ENCODE data around the gene GALM.
A peak's percentile ranks its signal among the peaks of the same experiment; 100 is the strongest.

Gene GALM

GRCh38 chr2:38740851-38741731 lies 75.2 kb downstream of the GALM start:
- peak; percentile 58 to 71 for DNase-seq
- TF ChIP-seq GATA1 (IDR thresholded peaks at IDR 0.05; ENCODE audit: low read depth, low read length) (no peak), POLR2A (IDR thresholded peaks at IDR 0.05; ENCODE audit: low read length) (no peak)

GRCh38 chr2:38742797-38743559 lies 77.1 kb downstream of the GALM start:
- DNase-seq, result peak in 1 of 2 experiments; percentile 35
- TF ChIP-seq POLR2A (IDR thresholded peaks at IDR 0.05; ENCODE audit: low read length) (no peak), GATA1 (IDR thresholded peaks at IDR 0.05; ENCODE audit: low read depth, low read length) (no peak)

- no peak for DNase-seq
- TF ChIP-seq GATA1 (IDR thresholded peaks at IDR 0.05; ENCODE audit: low read depth, low read length), result no peak
- TF ChIP-seq POLR2A (IDR thresholded peaks at IDR 0.05; ENCODE audit: low read length), result no peak
Observed at GRCh38 chr2:38743672-38744398, 77.9 kb downstream of the GALM start.

DNA sequence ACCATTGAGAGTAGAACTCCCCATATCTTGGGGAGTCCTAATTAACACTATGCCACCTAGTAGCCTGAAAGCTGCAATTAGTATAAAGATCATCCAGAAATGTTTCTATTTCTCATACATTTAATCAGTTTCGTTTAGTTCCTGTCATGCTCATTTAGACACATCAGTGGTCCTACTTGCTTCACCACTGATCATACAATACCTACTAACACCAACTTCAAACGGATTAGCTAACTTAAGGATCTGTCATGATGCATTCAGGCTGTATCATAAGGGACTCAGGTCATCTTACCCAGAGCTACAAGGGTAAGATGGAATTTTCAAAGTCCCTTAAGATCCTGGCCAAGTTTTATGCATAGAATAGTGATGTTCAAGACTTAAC lies 78.5 kb downstream of the GALM start:
- DNase-seq, result no peak
- TF ChIP-seq GATA1 (IDR thresholded peaks at IDR 0.05; ENCODE audit: low read depth, low read length) (no peak), POLR2A (IDR thresholded peaks at IDR 0.05; ENCODE audit: low read length) (no peak)

GRCh38 chr2:38745267-38745666 lies 79.4 kb downstream of the GALM start:
- no peak for TF ChIP-seq POLR2A (IDR thresholded peaks at IDR 0.05; ENCODE audit: low read length)
- TF ChIP-seq GATA1 (IDR thresholded peaks at IDR 0.05; ENCODE audit: low read depth, low read length), result no peak
- no peak for DNase-seq

DNA sequence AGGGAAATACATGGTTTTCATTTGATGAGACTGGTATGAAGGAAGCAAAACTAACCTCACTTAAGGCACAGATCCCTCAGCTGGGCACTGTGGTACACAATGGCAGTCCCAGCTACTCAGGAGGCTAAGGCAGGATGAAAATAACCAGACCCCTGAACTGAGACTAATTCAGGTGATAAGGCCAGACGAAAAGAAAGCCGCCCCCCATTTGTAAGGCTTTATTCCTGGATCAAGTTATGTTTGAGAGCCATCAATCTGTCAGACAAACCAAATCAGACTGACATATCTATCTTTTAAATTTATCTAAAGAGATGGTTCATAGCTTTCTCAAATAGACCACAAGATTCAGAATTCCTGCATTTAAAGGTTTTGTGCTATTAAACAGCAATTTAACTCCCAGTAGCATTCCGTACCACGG lies 81.1 kb downstream of the GALM start:
- TF ChIP-seq POLR2A (IDR thresholded peaks at IDR 0.05; ENCODE audit: low read length), result no peak
- no peak for TF ChIP-seq GATA1 (IDR thresholded peaks at IDR 0.05; ENCODE audit: low read depth, low read length)
- peak in 1 of 2 experiments; percentile 11 for DNase-seq

- DNase-seq, result no peak
- no peak for TF ChIP-seq POLR2A (IDR thresholded peaks at IDR 0.05; ENCODE audit: low read length)
- TF ChIP-seq GATA1 (IDR thresholded peaks at IDR 0.05; ENCODE audit: low read depth, low read length), result no peak
Observed at GRCh38 chr2:38747819-38748218, 81.9 kb downstream of the GALM start.

DNA sequence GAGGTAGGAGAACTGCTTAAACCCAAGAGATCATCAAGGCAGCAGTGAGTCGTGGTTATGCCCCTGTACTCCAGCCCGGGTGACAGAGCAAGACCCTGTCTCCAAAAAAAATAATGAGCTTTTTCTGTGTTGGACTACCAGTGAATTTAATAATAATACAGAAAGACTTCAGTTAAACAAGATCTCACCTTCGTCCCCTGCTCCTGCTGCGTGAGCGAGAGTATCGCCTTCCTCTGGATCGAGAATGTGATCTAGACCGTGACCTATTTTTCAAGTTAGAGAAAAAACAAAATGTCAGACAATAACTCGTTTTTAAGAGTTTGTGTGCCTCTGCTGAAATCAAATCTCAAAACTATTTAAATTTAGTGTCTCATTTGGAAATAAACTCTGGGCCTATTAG lies 82.5 kb downstream of the GALM start:
- DNase-seq, result no peak
- TF ChIP-seq GATA1 (IDR thresholded peaks at IDR 0.05; ENCODE audit: low read depth, low read length) (no peak), POLR2A (IDR thresholded peaks at IDR 0.05; ENCODE audit: low read length) (no peak)

GRCh38 chr2:38748943-38749804 lies 83.3 kb downstream of the GALM start:
- no peak for TF ChIP-seq POLR2A (IDR thresholded peaks at IDR 0.05; ENCODE audit: low read length)
- no peak for TF ChIP-seq GATA1 (IDR thresholded peaks at IDR 0.05; ENCODE audit: low read depth, low read length)
- peak; percentile 26 to 36 for DNase-seq

GRCh38 chr2:38750011-38750890 lies 84.3 kb downstream of the GALM start:
- peak; percentile 76 to 85 for DNase-seq
- TF ChIP-seq GATA1 (IDR thresholded peaks at IDR 0.05; ENCODE audit: low read depth, low read length) (no peak), POLR2A (IDR thresholded peaks at IDR 0.05; ENCODE audit: low read length) (no peak)

DNA sequence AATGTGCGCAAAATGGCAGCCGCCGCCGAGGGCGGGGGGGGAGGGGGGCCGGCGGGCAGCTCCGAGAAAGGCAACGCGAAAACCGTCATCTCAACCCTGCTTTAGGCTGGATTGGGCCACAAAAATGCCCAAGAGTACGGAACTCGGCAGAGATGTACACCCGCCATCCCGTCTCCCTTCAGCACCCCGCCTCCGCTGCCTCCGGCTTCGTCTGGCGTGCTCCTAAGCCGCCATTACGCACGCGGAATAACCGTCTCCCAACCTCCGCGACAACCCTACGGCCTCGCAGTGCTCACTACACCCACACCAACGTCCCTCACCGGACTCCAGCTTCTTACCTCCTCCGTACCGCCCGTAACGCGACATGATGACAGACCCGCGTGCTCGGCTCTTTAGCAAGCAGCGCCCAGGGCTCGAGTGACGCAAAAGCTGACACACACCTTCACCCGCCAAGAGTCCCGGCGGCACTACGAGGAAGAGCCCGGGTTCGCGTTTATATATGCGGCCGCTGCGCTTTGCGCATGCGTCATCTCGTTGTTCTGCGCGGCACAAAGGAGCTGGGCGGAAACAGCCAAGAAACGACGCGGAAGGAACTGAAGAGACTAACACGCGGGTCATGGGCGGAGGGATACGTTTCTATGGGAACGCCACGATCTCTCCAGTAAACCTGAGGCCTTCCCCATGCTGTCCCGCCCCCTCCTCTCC lies 85.1 kb downstream of the GALM start, which contains the start of gene SRSF7:
Gene SRSF7 (minus strand): TSS at position 471 of the 705 bp plus-strand sequence. CDS start 105 bp downstream, at position 366.
- DNase-seq, result peak; percentile 99
- TF ChIP-seq POLR2A (IDR thresholded peaks at IDR 0.05; ENCODE audit: low read length) (peak; percentile 100), GATA1 (IDR thresholded peaks at IDR 0.05; ENCODE audit: low read depth, low read length) (no peak)
